Nephron progenitor cell (in vitro differentiated cells): ENCODE results near the gene NCAPG2.
A peak's percentile ranks its signal among the peaks of the same experiment; 100 is the strongest.

ENCODE experiments used
- DNase-seq: peaks from one replicate; pipeline ENCODE4 v3.0.0; 2021
- H3K27ac Mint-ChIP-seq: 2 replicates; pipeline ENCODE4 v1.8.0; 2021; ENCODE audit warnings: mild to moderate bottlenecking, moderate library complexity, mixed read lengths
- H3K27me3 Mint-ChIP-seq: 2 replicates; pipeline ENCODE4 v1.8.0; 2021; ENCODE audit warnings: mild to moderate bottlenecking, low read depth, mixed read lengths; ENCODE audit not compliant: poor library complexity
- H3K36me3 Mint-ChIP-seq: 2 replicates; pipeline ENCODE4 v1.8.0; 2021; ENCODE audit warnings: low read depth, mixed read lengths
- H3K4me1 Mint-ChIP-seq: 2 replicates; pipeline ENCODE4 v1.8.0; 2021; ENCODE audit warnings: mixed read lengths
- H3K4me3 Mint-ChIP-seq: 2 replicates; pipeline ENCODE4 v1.8.0; 2021; ENCODE audit warnings: mild to moderate bottlenecking, moderate library complexity, mixed read lengths
- H3K9me3 Mint-ChIP-seq: 2 replicates; pipeline ENCODE4 v1.8.0; 2021; ENCODE audit warnings: mild to moderate bottlenecking, moderate library complexity, mixed read lengths
- TF ChIP-seq, protein P1 (sequence below): fragments of 200-600 bp; sonication (generic); IDR thresholded peaks from 2 replicates; pipeline ENCODE4 v1.5.0; 2021; ENCODE audit warnings: antibody characterized with exemption

The NCAPG2 gene

DNA sequence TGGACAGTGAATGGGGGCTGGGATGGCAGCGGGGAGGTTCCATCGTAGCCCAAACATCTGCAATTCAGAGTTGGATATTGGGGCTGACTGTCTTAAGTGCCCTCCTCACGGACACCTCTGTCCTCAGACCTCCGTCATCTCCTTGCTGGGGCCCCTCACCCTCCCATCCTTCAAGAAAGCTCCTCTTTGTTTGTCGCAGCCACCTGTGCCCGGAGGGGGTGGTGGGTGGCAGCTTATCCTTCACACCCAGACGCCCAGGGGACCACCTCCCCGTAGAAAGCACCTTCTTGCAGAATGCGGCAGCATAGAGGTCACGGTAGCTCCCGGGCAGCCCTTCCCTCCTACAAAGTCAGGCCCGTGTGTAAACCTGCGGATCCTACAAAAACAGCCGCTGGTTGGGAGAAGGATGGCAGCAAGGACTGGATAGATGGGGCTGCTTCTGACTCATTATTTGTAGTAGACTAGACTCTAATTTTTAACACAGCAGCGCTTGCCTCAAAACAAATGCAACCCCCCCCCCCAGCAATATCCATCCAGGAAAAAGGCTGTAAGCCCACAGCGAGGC, 115.6 kb downstream of the NCAPG2 start:
- TF ChIP-seq, protein P1, sequence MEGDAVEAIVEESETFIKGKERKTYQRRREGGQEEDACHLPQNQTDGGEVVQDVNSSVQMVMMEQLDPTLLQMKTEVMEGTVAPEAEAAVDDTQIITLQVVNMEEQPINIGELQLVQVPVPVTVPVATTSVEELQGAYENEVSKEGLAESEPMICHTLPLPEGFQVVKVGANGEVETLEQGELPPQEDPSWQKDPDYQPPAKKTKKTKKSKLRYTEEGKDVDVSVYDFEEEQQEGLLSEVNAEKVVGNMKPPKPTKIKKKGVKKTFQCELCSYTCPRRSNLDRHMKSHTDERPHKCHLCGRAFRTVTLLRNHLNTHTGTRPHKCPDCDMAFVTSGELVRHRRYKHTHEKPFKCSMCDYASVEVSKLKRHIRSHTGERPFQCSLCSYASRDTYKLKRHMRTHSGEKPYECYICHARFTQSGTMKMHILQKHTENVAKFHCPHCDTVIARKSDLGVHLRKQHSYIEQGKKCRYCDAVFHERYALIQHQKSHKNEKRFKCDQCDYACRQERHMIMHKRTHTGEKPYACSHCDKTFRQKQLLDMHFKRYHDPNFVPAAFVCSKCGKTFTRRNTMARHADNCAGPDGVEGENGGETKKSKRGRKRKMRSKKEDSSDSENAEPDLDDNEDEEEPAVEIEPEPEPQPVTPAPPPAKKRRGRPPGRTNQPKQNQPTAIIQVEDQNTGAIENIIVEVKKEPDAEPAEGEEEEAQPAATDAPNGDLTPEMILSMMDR, result no peak
- Mint-ChIP-seq H3K27me3 (peaks cover 68% of the 10 kb centered on the region), H3K4me1 (no peaks in the 10 kb centered on the region), H3K36me3 (no peaks in the 10 kb centered on the region), H3K27ac (no peak overlapping the region), H3K4me3 (peak overlapping the region; percentile 40), H3K9me3 (no peaks in the 10 kb centered on the region)
- no peak for DNase-seq

- peaks cover 75% of the 10 kb centered on the region for H3K27me3 Mint-ChIP-seq
- H3K4me1 Mint-ChIP-seq, result no peaks in the 10 kb centered on the region
- no peak for DNase-seq
- no peaks in the 10 kb centered on the region for H3K36me3 Mint-ChIP-seq
- H3K27ac Mint-ChIP-seq, result no peak overlapping the region
- H3K9me3 Mint-ChIP-seq, result no peaks in the 10 kb centered on the region
- H3K4me3 Mint-ChIP-seq, result peak overlapping the region; percentile 40
- TF ChIP-seq, protein P1, result no peak
Observed at GRCh38 chr7:158588085-158588877, 116.3 kb downstream of the NCAPG2 start.

- peaks cover 78% of the 10 kb centered on the region for H3K27me3 Mint-ChIP-seq
- no peak within 1 kb of the TSS for H3K27ac Mint-ChIP-seq
Observed at GRCh38 chr7:158587162-158588084, 117.2 kb downstream of the NCAPG2 start, which contains the start of gene PTPRN2. Gene PTPRN2, minus strand, starts transcription at chr7:158587823.

DNA sequence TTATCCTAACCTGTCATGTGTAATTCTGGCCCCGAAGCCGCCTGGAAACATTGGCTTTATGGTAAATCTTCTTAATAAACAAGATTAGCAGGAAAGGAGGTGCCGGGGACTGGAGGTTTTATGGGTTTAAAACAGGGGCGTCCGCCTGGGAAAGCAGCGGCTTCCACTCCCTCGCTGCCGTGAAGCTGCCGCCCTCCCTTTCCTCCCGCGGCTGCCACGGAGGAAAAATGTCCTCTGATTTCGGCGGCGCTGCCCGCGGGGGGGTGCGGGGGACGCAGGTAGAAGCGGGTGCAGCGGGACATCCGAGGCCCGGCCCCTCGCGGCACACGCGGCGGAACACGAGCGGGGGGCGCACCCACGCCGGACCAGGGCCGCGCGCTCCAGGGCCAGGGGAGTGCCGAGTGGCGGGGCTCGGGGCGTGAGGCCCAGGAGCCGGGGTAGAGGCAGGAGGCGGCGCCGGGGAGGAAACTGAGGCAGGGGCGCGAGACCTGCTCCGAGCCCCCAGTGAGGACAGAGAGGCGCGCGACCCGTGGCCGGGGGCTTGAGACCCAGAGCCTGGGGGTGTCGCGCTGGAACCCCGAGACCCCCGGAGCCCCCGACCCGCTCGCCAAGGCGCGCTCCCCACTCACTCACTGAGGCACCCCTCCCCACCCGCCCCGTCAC, 118.0 kb downstream of the NCAPG2 start:
- Mint-ChIP-seq H3K9me3 (peaks cover 11% of the 10 kb centered on the region), H3K4me1 (no peaks in the 10 kb centered on the region), H3K27ac (no peak overlapping the region), H3K4me3 (no peak overlapping the region), H3K36me3 (no peaks in the 10 kb centered on the region), H3K27me3 (peaks cover 76% of the 10 kb centered on the region)
- TF ChIP-seq, protein P1, result no peak
- DNase-seq, result peak; percentile 25

More at GRCh38 chr7:158587162-158588084, 117.2 kb downstream of the NCAPG2 start, which contains the start of gene PTPRN2:
- H3K4me1 Mint-ChIP-seq, result no peaks in the 10 kb centered on the region
- H3K9me3 Mint-ChIP-seq, result peaks cover 4% of the 10 kb centered on the region
- H3K4me3 Mint-ChIP-seq, result peak within 1 kb of the TSS; percentile 40
- TF ChIP-seq, protein P1, result no peak
- no peaks in the 10 kb centered on the region for H3K36me3 Mint-ChIP-seq
- peak; percentile 86 for DNase-seq

DNA sequence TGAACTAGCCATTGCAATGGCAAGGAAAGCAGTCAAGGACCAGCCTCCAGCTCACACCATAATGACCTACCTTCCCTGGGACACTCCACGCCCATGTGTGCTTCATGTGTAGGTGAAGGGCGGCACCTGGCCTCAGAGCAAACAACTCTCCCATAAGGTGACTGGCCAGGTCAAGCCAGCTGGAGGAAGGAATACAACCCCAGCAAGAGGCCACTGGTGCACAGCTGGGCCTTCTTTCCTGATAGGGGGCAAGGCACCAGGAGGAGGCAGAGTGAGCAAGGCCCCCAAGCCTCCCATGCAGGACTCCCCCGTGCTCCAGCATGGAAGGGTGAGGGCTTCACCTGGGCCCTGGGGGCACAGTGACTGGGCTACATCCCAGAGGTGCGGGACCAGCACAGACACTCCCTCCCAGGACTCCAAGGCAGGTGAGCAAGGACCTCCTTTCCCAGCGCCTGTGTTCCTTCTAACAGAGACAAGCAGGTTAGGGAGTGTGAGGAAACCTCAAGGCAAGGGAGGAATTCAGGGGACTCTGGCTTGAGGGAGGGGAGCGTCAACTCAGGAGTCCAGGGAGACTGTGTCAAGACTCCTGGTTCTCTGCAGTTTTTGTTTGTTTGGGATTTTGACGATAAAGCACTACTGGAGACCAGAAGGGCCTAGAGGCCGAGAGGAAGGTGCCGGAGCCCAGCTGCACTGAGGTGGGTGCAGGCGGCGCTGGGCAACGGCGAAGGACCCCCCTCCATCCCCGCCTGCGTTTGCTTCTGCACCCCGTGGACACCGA, 118.7 kb downstream of the NCAPG2 start:
- DNase-seq, result no peak
- H3K36me3 Mint-ChIP-seq, result no peaks in the 10 kb centered on the region
- no peaks in the 10 kb centered on the region for H3K4me1 Mint-ChIP-seq
- H3K9me3 Mint-ChIP-seq, result peaks cover 18% of the 10 kb centered on the region
- no peak overlapping the region for H3K27ac Mint-ChIP-seq
- H3K4me3 Mint-ChIP-seq, result peak overlapping the region; percentile 76
- TF ChIP-seq, protein P1, result no peak
- peaks cover 72% of the 10 kb centered on the region for H3K27me3 Mint-ChIP-seq
